ENCODE results near the gene EVL.

Gene EVL

DNA sequence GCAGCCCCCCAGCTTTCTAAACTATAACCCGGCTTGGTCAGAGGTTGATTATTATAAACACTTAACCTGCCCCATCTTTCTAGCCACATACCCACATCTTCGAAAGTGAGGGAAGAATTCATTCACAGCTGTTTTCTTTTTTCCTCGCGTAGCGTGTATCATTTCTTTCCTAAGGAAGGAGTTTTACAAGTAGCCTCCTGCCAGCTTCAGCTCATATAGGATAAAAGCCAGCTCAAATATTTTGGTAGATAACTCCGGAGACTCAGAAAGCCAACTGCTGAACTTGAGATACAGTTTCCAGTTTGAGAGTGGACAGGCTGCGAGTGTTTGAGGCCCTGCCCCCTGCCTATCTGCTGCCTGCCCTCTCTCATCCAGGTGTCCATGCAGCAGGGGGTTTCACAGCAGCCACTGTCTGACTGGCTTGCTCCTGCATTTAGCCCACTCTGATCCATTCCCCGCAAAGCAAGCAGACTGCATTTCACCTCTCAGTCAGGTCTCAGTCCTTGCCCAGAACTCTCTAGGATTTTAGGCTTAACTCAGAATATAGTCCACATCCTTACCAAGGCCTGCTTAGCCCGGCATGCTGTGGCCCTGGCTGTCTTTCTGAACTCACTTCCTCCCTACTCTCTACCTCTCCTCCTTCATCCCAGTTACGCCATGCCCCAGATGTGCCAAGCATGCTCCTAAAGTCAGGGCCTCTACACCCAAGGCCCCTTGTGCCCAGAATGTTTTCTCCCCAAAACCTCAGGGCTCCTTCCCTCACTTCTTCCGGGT lies 46.9 kb downstream of the EVL start:
- no peak for DNase-seq

GRCh38 chr14:100114109-100114765 lies 49.0 kb downstream of the EVL start:
- DNase-seq: no peak

DNA sequence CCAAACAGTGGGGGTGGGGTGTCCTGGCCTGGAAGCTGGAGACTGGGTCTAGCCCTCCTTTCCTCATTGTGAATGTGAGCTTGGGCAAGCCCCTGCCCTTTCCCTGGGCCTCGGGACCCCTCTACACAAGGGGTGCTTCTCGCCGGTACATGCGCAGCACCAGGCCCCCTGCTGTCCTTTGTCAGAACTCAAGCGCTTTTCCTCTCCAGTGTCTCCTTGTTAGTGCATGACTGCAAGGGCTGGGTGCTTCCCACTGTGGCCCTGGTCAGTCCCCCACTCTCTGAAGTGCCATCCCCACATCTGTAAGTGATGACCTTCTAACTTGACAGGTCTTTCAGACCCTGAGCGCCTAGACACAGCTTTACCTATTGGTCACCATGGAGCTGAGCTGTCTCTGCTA lies 50.0 kb downstream of the EVL start:
- DNase-seq: no peak

DNA sequence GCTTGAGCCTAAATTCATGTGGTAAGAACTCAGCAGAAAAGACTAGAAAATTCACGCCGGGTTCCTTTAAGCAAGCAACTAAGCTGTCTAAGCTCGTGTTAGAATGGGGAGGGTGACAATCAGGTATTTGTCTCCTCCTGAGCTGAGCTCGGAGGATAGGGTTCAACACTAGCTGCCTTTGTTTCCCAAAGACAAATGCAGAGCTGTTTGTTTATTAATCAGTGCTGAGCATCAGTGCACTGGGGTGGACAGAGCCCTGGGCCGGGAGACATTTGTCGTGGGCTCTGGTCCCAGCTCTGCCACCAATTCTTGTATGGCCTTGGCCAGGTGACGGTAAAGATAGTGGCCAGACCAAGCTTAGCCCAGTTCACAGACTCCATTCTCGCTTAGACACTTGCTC lies 50.5 kb downstream of the EVL start:
- DNase-seq: no peak

DNA sequence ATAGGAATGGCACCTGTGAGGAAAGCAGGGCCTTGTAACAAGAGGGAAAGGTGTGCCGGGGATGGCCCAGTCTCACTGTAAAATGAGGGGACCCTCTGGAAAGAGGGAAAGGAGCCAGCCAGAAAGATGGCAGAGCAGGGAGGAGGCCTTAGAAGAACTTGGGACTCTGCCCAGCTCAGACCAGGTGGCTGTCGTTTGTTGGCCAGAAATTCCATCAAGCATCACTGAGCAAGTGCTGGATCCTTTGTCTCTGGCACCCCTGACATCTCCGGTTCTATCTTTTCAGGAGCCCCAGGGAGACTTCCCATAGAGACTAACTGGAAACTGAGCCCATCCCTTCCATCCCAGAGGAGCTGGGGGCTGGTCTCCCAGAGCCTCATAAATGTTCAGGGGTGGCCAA lies 50.9 kb downstream of the EVL start:
- no peak for DNase-seq

DNA sequence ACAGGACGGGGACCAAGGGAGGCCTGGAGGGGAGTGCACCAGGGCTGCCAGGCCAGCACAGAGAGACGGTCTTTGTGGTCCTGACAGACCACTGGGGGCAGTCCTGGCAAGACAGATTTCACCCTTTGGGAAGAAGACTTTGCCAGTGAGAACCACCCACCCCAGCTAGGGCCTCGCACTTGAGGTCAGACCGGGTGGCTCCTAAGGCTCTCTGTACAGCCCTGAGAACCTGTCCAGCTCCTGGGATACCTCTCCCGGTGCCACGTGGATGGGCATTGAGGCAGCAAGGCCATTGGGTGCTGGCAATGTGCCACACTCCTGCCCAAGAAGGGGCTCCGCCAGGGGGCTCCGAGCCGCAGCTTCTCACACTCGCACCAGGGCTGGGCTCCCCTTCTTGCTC lies 51.8 kb downstream of the EVL start:
- DNase-seq: no peak

DNA sequence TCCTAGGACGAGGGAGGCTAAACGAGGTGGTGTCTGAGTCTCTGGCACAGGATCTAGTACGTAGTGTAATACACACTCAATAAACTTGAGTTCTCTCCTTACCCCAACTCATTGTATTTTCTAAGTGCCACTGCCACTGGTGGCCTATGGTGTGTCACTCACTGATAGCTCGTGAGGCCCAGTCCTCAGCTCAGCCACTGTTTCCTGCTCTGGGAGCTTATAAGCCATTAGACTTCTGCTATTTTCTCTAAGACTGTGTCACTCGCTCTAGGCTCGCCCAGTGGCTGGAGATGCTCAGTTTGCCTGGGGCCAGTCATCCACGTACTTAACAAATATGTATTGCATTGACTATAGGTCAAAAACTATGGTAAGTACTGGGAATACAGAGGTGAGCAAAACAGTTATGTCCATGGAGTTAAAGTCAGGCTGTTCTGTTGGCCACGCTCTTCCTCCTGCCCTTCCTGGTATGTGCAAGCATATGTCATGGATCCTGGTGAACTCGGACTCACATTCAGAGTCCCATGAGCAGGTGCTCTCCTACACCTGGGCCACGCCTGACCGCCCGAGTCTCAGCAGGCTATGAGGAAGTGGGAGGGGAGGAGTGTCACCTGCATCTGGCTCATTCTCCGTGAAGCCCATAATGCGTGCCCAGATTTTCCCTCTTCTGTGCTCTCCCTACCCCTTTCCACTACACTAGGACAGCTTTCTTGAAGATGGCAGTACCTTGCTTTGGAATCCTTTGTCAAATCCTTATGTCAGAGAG lies 52.6 kb downstream of the EVL start:
- no peak for DNase-seq

- DNase-seq: no peak
These were observed 53.3 kb downstream of the EVL start for GRCh38 chr14:100118396-100119011.

- no peak for DNase-seq
These were observed 54.0 kb downstream of the EVL start for GRCh38 chr14:100119251-100119650.

- DNase-seq: no peak
These were observed 55.5 kb downstream of the EVL start for GRCh38 chr14:100120522-100121269.

- no peak for DNase-seq
These were observed 56.6 kb downstream of the EVL start for GRCh38 chr14:100121643-100122480.

DNA sequence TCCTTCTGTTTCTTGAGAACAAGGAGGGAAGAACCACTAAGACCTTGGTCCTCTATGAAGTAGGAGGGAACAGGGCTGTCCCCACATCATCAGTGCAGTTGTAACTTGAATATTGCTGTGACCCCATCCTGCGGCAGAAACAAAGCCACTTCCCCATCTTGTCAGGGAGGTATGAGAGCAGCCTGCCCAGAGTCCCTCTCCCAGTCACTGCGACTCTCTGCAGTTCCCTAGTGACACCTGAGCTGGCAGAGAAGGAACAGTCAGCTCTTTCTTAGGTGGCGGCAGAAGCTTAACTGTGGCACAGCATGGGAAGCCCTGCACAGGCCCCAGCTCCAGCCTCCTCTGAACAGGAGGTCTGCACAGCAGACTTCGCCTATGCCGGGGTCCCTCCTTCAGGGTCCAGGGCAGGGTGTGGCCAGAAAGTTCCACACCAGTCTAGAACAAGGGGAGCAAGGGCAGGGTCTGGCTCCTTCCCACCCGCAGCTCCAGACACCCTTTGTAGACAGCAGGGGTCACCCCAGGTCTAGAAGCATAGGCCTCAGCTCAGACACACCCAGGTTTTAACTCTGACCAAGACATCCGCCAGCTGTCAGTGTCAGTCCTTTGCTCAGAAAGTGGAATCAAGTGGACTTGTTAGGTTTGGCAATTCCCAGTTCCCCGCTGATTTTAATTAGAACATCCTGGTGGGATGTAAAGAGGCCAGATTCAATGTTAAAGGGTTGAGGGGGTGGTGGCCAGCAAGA lies 57.4 kb downstream of the EVL start:
- DNase-seq: no peak

DNA sequence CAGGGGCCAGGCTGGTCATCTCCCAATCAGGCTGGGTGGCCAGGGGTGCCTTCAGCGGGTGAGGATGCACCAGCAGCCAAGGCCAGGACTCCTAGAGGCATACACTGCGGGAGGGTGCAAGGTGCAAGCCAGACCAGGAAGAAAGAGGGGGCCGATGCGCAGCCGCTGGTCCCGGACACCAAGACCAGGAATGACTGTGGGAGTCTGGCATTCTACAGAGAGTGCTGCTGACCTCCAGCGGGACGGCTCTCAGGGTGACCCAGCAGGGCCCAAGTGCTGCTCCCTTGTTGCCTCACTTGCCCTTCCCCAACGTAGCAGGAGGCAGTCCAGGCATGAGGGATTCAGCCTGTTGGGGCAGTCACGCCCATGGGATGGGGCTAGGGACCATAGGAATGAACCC lies 58.4 kb downstream of the EVL start:
- no peak for DNase-seq

DNA sequence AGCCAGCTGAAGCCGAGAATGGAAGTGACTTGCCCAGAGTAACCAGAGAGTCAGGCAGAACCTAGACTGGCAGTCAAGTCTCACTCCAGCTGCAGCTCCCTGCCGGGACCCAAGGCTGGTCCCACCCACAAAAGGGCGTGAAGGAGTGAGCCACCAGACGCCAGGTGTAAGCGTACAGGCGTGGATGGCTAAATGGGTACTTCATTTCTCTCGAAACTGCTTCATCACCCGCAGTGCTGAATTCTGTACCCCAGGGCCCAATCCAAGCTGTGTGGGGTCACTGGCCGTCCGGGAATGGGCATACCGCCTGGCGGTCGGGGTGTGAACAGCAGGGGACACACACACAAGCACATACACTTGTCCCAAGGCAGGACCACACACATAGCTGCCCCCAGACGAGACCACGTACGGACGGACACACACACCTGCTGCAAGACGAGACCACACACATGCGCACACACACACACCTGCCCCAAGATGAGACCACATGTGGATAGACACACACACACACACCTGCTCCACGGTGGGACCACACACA lies 59.4 kb downstream of the EVL start:
- DNase-seq: no peak

- DNase-seq: no peak
These were observed 61.2 kb downstream of the EVL start for GRCh38 chr14:100126401-100126800.

DNA sequence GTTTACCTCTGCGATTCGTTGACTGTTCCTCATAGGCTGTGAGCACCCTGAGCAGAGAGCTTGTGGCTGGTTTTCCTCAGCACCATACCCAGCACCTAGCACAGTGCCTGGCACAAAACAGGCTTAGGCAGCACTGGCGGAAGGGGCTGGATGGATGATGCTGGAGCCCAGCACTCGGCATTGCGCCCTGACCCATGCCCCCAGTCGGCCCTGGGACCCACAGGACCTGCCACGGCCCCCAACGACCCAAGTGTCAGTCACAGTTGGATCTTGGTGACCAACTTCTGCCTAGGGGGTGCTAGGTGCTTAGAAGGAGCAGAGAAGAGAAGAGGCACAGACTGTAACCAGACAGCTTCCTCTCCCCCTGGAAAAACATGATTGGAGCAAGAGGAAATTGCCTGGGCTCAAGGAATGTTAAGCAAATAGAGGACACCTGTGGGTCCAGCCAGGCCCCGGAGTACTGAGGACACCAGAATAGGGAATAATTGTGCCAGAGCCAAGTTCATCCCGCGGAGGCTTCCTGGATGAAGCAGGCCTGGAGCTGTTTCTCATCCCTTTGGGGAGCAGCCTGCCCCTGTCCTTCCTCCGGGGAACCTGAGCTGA lies 62.7 kb downstream of the EVL start:
- no peak for DNase-seq

GRCh38 chr14:100128688-100129087 lies 63.5 kb downstream of the EVL start:
- DNase-seq: no peak

- DNase-seq: no peak
These were observed 64.0 kb downstream of the EVL start for GRCh38 chr14:100129161-100129589.

GRCh38 chr14:100130521-100130920 lies 65.3 kb downstream of the EVL start:
- DNase-seq: no peak

GRCh38 chr14:100131181-100131580 lies 66.0 kb downstream of the EVL start:
- DNase-seq: no peak
